ENCODE data around the gene MUC6. TPM values are rescaled to one million over a fixed set of nuclear protein-coding genes. Genes with fewer than 3 reads are reported as not detected.

The MUC6 gene
- total and polyA plus RNA-seq, 2 donors (not counting 3 experiments of a cell fraction or from before 2014, with no cell fraction given) = not detected

DNA sequence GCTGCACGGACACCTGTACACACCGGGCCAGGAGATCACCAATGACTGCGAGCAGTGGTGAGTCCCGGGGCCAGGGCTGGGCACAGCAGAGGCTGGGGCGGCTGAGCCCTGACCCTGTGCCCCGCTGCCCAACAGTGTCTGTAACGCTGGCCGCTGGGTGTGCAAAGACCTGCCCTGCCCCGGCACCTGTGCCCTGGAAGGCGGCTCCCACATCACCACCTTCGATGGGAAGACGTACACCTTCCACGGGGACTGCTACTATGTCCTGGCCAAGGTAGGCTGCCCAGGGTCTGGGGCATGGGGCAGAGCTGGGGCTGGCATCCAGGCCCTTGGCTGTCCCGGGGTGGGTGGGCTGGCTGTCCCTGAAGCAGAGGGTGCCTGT lies 45.8 kb upstream of the MUC6 start:
- dilution Hi-C loops (cut with MboI; ENCODE audit: extremely low pct_ligation_motif_present, low sequenced_read_pairs) (no loop called here), intact Hi-C loops (cut with micrococcal nuclease) (no loop called here)
- TF ChIP-seq MYC (IDR thresholded peaks at IDR 0.05; ENCODE audit: low read depth, low read length) (no peak), JUN (IDR thresholded peaks at IDR 0.05; ENCODE audit: borderline replicate concordance, insufficient read depth, insufficient read length, low read depth) (no peak), FOS (IDR thresholded peaks at IDR 0.05; ENCODE audit: borderline replicate concordance, insufficient read depth, low read length) (no peak), EZH2 (IDR thresholded peaks at IDR 0.05; ENCODE audit: borderline replicate concordance, low read depth, low read length, severe bottlenecking) (no peak), GATA2 (IDR thresholded peaks at IDR 0.05; ENCODE audit: insufficient read depth, insufficient read length, low read depth, low read length) (no peak), POLR2AphosphoS5 (IDR thresholded peaks at IDR 0.05; ENCODE audit: insufficient read depth, low read depth, low read length) (no peak), POLR2A (IDR thresholded peaks at IDR 0.05; ENCODE audit: low read depth, low read length) (no peak)
- TF ChIP-seq, protein P1, sequence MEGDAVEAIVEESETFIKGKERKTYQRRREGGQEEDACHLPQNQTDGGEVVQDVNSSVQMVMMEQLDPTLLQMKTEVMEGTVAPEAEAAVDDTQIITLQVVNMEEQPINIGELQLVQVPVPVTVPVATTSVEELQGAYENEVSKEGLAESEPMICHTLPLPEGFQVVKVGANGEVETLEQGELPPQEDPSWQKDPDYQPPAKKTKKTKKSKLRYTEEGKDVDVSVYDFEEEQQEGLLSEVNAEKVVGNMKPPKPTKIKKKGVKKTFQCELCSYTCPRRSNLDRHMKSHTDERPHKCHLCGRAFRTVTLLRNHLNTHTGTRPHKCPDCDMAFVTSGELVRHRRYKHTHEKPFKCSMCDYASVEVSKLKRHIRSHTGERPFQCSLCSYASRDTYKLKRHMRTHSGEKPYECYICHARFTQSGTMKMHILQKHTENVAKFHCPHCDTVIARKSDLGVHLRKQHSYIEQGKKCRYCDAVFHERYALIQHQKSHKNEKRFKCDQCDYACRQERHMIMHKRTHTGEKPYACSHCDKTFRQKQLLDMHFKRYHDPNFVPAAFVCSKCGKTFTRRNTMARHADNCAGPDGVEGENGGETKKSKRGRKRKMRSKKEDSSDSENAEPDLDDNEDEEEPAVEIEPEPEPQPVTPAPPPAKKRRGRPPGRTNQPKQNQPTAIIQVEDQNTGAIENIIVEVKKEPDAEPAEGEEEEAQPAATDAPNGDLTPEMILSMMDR (IDR thresholded peaks at IDR 0.05; ENCODE audit: extremely low read depth in 1 of 2, insufficient read depth in 1 of 2, low read depth in 1 of 2, low read length in 2 of 2) = no peak
- TF ChIP-seq, protein P2, sequence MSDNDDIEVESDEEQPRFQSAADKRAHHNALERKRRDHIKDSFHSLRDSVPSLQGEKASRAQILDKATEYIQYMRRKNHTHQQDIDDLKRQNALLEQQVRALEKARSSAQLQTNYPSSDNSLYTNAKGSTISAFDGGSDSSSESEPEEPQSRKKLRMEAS (IDR thresholded peaks at IDR 0.05; ENCODE audit: insufficient read depth, insufficient read length) = no peak
- Histone ChIP-seq H3K36me3 (ENCODE audit: control insufficient read depth in 2 of 2, extremely low read depth in 1 of 2, insufficient read depth in 2 of 2, low read length in 2 of 2) (no peaks in the 10 kb centered on the region), H3K4me3 (replicated peaks in 1 of 3; ENCODE audit: insufficient read depth in 1 of 3, low read depth in 1 of 3, low read length in 3 of 3) (no peak overlapping the region), H3K4me2 (ENCODE audit: insufficient read depth, low read length) (no peak overlapping the region), H3K9me3 (replicated peaks; ENCODE audit: control insufficient read depth, insufficient read depth, low read length) (no peaks in the 10 kb centered on the region), H2AFZ (ENCODE audit: low read depth, low read length) (no peak overlapping the region), H4K20me1 (replicated peaks; ENCODE audit: control insufficient read depth, extremely low read depth, insufficient read depth, low read length) (no peaks in the 10 kb centered on the region), H3K9me1 (replicated peaks; ENCODE audit: control insufficient read depth, extremely low read depth, insufficient read depth, low read length) (no peaks in the 10 kb centered on the region), H3K4me1 (ENCODE audit: control insufficient read depth, extremely low read depth, insufficient read depth, low read length) (no peaks in the 10 kb centered on the region), H3K27me3 (ENCODE audit: control insufficient read depth in 2 of 2, insufficient read depth in 2 of 2, low read length in 2 of 2) (no peaks in the 10 kb centered on the region), H3K27ac (ENCODE audit: insufficient read depth, low read depth, low read length) (no peak overlapping the region), H3K9ac (replicated peaks; ENCODE audit: extremely low read depth, insufficient read depth, low read length) (no peak overlapping the region), H3K79me2 (ENCODE audit: control insufficient read depth, insufficient read depth, low read length) (no peaks in the 10 kb centered on the region)
- POLR2A ChIA-PET = no interaction called here
- CTCF ChIA-PET = no interaction called here
- FAIRE-seq (no peak), DNase-seq (ENCODE audit: low read depth, low spot score) (no peak)
- BruUV-seq (replicated peaks) = no TSS peak
